Panc1 (cell line): Measurements from ENCODE around the gene FOXK1. TPM values are rescaled to one million over a fixed set of nuclear protein-coding genes. Genes with fewer than 3 reads are reported as not detected.

Experiments
- ATAC-seq: fragments of 200-7000 bp; cut with Tn5 transposase; 2 replicates; pipeline ENCODE4 v1.9.1; 2020; ENCODE audit warnings: mild to moderate bottlenecking, moderate library complexity
- BruUV-seq: library from RNA; stranded (reverse); fragments of 400-500 nt; replicated peaks from 2 replicates; lab custom pipeline; 2021; lab: Mats Ljungman, UMichigan
- CTCF ChIA-PET: fragments of 300-600 bp; sonication (Branson Sonifier 250); formaldehyde crosslinking; loops from one replicate; lab custom pipeline; 2022; ENCODE audit warnings: antibody characterized with exemption; lab: Charles Lee
- POLR2A ChIA-PET: fragments of 300-600 bp; sonication (Branson Sonifier 250); formaldehyde crosslinking; loops from one replicate; lab custom pipeline; 2022; ENCODE audit warnings: antibody characterized with exemption; lab: Charles Lee
- DNase-seq: peaks from one replicate; pipeline ENCODE4 v3.0.0-alpha.2; 2010; ENCODE audit warnings: low read depth, low spot score
- H3K27ac ChIP-seq: 2 replicates; pipeline ENCODE4 v1.5.1; 2011; ENCODE audit warnings: mild to moderate bottlenecking, low read length, inconsistent platforms
- H3K27me3 ChIP-seq: fragments of 200-500 bp; sonication (Bioruptor generic); 2 replicates; pipeline ENCODE4 v1.6.0; 2014; ENCODE audit warnings: low read length, inconsistent platforms; ENCODE audit not compliant: control insufficient read depth, insufficient read depth
- H3K36me3 ChIP-seq: fragments of 200-500 bp; sonication (Bioruptor generic); 2 replicates; pipeline ENCODE4 v1.5.1; 2014; ENCODE audit warnings: inconsistent platforms, mild to moderate bottlenecking, low read length, moderate library complexity; ENCODE audit not compliant: control insufficient read depth, insufficient read depth
- H3K4me1 ChIP-seq: 2 replicates; pipeline ENCODE4 v1.5.1; 2011; ENCODE audit warnings: inconsistent platforms, mild to moderate bottlenecking, low read length, moderate library complexity; ENCODE audit not compliant: control insufficient read depth, insufficient read depth
- H3K4me3 ChIP-seq, 2 experiments: 2 replicates each; pipeline ENCODE4 v1.5.1; 2011 to 2012; ENCODE audit warnings: low read depth in 2 of 2, low read length in 2 of 2, mild to moderate bottlenecking in 2 of 2, inconsistent platforms in 1 of 2, moderate library complexity in 1 of 2
- H3K9me3 ChIP-seq: fragments of 200-500 bp; sonication (Bioruptor generic); 2 replicates; pipeline ENCODE4 v1.5.1; 2014; ENCODE audit warnings: low read depth, mild to moderate bottlenecking, inconsistent platforms, low read length, moderate library complexity; ENCODE audit not compliant: control insufficient read depth, insufficient read depth
- POLR2AphosphoS5 ChIP-seq: IDR thresholded peaks from 2 replicates; pipeline ENCODE4 v1.6.1; 2012; ENCODE audit warnings: mild to moderate bottlenecking, low read depth, low read length, moderate library complexity
- SIN3A ChIP-seq: IDR thresholded peaks from 2 replicates; pipeline ENCODE4 v1.6.1; 2012; ENCODE audit warnings: low read depth, mild to moderate bottlenecking, low read length, moderate library complexity, borderline replicate concordance; ENCODE audit not compliant: insufficient read depth
- TCF7L2 ChIP-seq: IDR thresholded peaks from 2 replicates; pipeline ENCODE4 v1.6.1; 2011; ENCODE audit warnings: mild to moderate bottlenecking, low read depth, low read length, inconsistent platforms
- in situ Hi-C: cut with HindIII; loops from 2 replicates; pipeline ENCODE4 v1.10.0; 2016; ENCODE audit warnings: low sequenced_read_pairs, low pct_unique_long_range_greater_than_20kb
- intact Hi-C: fragments of 100-400 bp; cut with micrococcal nuclease; formaldehyde crosslinking; loops from one replicate; pipeline ENCODE4 v1.10.0; 2022; ENCODE audit not compliant: unreplicated experiment
- total RNA-seq: library from RNA; stranded (reverse); gene quantifications from one replicate; pipeline ENCODE4 v1.2.1, GENCODE V29; 2021; ENCODE audit not compliant: unreplicated experiment
- TF ChIP-seq, protein P1 (sequence below): fragments of 450-650 bp; IDR thresholded peaks from 2 replicates; pipeline ENCODE4 v1.5.1; 2017; ENCODE audit warnings: mild to moderate bottlenecking
- TF ChIP-seq, protein P2 (sequence below), 2 experiments: IDR thresholded peaks; 2 replicates each; pipeline ENCODE4 v1.6.1; 2011 to 2012; ENCODE audit warnings: low read depth in 2 of 2, control low read depth in 1 of 2, low read length in 1 of 2, mild to moderate bottlenecking in 1 of 2, moderate library complexity in 1 of 2; ENCODE audit not compliant: insufficient read depth in 1 of 2

Gene FOXK1
- total RNA-seq, 1 experiment from 2014 or later = 72.7 TPM

DNA sequence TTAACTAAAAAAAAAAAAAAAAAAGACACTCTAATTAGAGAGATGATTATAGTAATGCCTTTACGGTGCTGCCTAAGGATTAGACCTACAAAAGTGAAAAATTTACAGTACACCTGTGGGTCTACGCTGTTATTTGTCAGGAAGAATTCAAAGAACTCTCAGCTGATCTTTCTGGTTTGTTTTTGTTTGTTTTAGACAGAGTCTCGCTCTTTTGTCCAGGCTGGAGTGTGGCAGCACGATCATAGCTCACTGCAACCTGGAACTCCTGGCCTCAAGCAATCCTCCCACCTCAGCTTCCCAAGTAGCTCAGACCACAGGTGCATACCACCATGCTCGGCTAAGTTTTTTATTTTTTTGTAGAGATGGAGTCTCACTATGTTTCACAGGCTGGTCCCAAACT is 28.3 kb upstream of the FOXK1 start:
- no peak overlapping the region for H3K27ac ChIP-seq
- CTCF ChIA-PET = interaction anchor here (0.7 kb wide), 1 partner anchor 20 kb away, joined by 3 read pairs; no protein-coding TSS in a partner anchor
- intact Hi-C loops (no loop called here), in situ Hi-C loops (no loop called here)
- peaks cover 8% of the 10 kb centered on the region; the same call in 1 of the 2 replicates for H3K9me3 ChIP-seq
- DNase-seq (no peak), ATAC-seq (no peak)
- H3K36me3 ChIP-seq = no peaks in the 10 kb centered on the region
- BruUV-seq = no TSS peak
- H3K27me3 ChIP-seq = no peaks in the 10 kb centered on the region
- POLR2A ChIA-PET = no interaction called here
- no peaks in the 10 kb centered on the region for H3K4me1 ChIP-seq
- TF ChIP-seq, protein P1, sequence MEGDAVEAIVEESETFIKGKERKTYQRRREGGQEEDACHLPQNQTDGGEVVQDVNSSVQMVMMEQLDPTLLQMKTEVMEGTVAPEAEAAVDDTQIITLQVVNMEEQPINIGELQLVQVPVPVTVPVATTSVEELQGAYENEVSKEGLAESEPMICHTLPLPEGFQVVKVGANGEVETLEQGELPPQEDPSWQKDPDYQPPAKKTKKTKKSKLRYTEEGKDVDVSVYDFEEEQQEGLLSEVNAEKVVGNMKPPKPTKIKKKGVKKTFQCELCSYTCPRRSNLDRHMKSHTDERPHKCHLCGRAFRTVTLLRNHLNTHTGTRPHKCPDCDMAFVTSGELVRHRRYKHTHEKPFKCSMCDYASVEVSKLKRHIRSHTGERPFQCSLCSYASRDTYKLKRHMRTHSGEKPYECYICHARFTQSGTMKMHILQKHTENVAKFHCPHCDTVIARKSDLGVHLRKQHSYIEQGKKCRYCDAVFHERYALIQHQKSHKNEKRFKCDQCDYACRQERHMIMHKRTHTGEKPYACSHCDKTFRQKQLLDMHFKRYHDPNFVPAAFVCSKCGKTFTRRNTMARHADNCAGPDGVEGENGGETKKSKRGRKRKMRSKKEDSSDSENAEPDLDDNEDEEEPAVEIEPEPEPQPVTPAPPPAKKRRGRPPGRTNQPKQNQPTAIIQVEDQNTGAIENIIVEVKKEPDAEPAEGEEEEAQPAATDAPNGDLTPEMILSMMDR = no peak
- TF ChIP-seq POLR2AphosphoS5 (no peak), TCF7L2 (no peak)
- no peak overlapping the region for H3K4me3 ChIP-seq

GRCh38 chr7:4655311-4655710 is 26.8 kb upstream of the FOXK1 start:
- H3K27me3 ChIP-seq = no peaks in the 10 kb centered on the region
- H3K4me1 ChIP-seq = no peaks in the 10 kb centered on the region
- intact Hi-C loops (no loop called here), in situ Hi-C loops (no loop called here)
- TF ChIP-seq, protein P1 = no peak
- TF ChIP-seq TCF7L2 = no peak
- no peak for TF ChIP-seq POLR2AphosphoS5
- TF ChIP-seq SIN3A = no peak
- TF ChIP-seq, protein P2, sequence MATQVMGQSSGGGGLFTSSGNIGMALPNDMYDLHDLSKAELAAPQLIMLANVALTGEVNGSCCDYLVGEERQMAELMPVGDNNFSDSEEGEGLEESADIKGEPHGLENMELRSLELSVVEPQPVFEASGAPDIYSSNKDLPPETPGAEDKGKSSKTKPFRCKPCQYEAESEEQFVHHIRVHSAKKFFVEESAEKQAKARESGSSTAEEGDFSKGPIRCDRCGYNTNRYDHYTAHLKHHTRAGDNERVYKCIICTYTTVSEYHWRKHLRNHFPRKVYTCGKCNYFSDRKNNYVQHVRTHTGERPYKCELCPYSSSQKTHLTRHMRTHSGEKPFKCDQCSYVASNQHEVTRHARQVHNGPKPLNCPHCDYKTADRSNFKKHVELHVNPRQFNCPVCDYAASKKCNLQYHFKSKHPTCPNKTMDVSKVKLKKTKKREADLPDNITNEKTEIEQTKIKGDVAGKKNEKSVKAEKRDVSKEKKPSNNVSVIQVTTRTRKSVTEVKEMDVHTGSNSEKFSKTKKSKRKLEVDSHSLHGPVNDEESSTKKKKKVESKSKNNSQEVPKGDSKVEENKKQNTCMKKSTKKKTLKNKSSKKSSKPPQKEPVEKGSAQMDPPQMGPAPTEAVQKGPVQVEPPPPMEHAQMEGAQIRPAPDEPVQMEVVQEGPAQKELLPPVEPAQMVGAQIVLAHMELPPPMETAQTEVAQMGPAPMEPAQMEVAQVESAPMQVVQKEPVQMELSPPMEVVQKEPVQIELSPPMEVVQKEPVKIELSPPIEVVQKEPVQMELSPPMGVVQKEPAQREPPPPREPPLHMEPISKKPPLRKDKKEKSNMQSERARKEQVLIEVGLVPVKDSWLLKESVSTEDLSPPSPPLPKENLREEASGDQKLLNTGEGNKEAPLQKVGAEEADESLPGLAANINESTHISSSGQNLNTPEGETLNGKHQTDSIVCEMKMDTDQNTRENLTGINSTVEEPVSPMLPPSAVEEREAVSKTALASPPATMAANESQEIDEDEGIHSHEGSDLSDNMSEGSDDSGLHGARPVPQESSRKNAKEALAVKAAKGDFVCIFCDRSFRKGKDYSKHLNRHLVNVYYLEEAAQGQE (IDR thresholded peaks at IDR 0.05; ENCODE audit: insufficient read depth in 1 of 2, low read depth in 2 of 2, low read length in 1 of 2) = no peak
- H3K4me3 ChIP-seq = no peak overlapping the region
- no peak for ATAC-seq
- H3K27ac ChIP-seq = no peak overlapping the region
- CTCF ChIA-PET = no interaction called here
- POLR2A ChIA-PET = interaction anchor here (0.7 kb wide), 1 partner anchor 1832 kb away, joined by 4 read pairs; no protein-coding TSS in a partner anchor
- BruUV-seq = no TSS peak
- DNase-seq = no peak
- H3K36me3 ChIP-seq = no peaks in the 10 kb centered on the region
- H3K9me3 ChIP-seq = peaks cover 8% of the 10 kb centered on the region; the same call in 1 of the 2 replicates
